HG02885 (cell line): ENCODE results near the gene FADS3.

Experiments
- ATAC-seq: cut with Tn5 transposase; IDR thresholded peaks from one replicate; pipeline ENCODE4 v1.9.1; 2021; ENCODE audit warnings: mild to moderate bottlenecking; ENCODE audit not compliant: unreplicated experiment, poor library complexity

Gene FADS3

DNA sequence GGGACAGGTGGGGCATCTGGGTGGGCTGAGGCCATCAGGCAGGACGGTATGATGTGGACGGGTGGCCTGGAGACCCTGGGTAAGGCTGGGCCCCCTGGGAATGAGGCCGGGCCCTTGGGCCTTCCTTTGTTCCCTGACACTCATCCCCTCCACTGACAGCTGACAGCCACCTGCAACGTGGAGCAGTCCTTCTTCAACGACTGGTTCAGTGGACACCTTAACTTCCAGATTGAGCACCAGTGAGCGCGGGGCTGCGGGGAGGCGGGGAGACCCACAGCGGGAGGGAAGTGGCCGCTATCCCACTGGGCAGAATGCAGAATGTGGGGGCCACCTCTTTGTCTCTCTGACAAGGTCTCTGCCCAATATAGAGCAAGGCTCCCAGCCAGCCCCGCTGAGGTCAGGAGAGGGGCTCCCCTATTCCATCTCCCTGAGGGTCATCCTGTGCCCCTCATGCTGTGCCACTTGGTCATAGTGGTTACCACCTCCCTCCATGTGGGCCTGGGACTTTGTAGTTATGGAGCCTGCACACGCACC is 27.7 kb downstream of the FADS3 start:
- no peak for ATAC-seq

DNA sequence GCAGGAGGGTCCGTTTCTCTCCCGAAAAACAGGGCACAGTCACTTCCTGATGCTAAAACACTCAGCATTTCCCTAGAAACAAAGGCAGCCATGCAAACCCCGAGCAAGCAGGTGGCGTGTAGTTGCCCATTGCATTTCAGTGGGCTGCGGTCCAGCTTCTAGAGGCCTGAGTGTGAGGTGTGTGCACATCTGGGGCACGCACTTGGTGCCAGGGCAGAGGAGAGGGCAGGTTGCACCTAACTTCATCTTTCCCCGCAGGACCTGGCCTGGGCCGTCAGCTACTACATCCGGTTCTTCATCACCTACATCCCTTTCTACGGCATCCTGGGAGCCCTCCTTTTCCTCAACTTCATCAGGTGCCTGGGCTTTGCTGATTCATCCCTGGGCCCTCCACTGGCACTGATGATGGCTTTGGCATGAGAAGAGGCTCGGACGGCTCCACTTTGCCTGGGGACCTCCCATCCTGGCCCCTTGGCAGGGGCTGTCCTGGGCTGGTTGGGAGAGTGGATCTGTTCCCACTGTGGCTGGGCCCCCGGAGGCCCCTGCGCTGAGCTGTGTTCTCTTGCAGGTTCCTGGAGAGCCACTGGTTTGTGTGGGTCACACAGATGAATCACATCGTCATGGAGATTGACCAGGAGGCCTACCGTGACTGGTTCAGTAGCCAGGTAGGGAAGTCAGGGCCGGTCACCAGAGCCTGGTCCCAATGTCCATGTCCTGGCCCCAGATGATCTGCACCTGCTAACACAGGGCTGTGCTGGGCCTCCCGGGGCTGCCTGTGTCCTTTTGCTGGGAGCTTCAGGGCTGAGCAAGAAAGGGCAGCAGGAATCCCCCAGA is 28.4 kb downstream of the FADS3 start:
- no peak for ATAC-seq

DNA sequence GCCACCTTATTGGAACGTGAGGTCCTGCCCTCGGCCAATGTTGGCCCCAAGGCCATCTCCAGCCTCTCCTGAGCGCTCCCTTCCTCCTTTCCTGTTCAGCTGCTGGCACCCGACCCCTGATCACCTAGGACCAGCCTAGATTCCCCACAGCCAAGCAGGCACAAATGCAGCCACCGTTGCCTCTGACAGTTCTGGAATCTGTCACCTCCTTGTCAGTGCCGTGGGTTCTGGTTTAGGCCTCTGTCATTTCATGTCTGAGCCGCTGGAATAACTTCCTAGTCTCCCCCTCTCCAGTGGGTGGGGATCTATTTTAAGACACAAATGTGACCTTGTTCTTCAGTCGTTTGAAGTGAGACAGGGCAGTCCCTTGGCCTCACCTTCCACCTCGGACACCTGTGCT is 29.7 kb downstream of the FADS3 start:
- no peak for ATAC-seq

GRCh38 chr11:61860054-61860903 is 31.1 kb downstream of the FADS3 start:
- no peak for ATAC-seq

DNA sequence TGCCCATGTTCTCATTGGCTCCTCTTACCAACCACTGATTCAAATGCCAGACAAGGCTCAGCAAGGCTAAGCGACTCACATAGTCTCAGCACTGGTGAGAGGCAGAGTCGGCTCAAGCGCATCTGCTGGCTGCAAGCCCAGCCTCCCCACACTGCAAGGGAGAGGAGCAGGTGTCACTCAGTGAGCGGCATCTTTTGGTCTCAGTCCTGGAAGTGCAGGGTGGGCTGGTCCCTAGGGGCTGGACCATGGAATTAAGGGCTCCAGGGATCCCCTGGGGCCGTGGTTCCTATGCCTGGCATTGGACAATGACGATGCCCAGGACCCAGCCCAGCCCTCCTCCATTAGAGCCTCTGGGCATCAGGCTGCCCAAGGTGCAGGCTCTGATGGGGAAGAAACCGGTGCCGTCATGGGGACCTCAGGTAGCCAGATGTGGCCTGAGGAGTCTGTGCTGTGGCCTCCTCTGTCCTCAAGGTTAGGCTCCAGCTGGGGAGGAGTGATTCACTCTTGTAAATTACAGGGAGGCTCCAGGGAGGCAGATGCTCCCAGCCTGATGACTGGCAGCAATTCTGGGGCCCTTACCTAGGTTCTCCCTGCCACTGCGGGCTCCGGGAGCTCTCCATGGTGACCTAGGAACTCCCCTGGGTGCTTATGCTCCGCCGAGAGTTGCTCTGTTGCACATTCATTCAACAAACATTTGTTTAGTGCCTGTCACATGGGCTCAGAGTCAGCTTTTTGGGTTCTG is 35.2 kb downstream of the FADS3 start:
- ATAC-seq = no peak

- no peak for ATAC-seq
Observed at GRCh38 chr11:61854966-61855714, 36.2 kb downstream of the FADS3 start.

- ATAC-seq = no peak
Observed at GRCh38 chr11:61854206-61854895, 37.0 kb downstream of the FADS3 start.

- ATAC-seq = no peak
Observed at GRCh38 chr11:61853698-61854169, 37.6 kb downstream of the FADS3 start.

GRCh38 chr11:61851900-61852295 is 39.4 kb downstream of the FADS3 start:
- no peak for ATAC-seq

DNA sequence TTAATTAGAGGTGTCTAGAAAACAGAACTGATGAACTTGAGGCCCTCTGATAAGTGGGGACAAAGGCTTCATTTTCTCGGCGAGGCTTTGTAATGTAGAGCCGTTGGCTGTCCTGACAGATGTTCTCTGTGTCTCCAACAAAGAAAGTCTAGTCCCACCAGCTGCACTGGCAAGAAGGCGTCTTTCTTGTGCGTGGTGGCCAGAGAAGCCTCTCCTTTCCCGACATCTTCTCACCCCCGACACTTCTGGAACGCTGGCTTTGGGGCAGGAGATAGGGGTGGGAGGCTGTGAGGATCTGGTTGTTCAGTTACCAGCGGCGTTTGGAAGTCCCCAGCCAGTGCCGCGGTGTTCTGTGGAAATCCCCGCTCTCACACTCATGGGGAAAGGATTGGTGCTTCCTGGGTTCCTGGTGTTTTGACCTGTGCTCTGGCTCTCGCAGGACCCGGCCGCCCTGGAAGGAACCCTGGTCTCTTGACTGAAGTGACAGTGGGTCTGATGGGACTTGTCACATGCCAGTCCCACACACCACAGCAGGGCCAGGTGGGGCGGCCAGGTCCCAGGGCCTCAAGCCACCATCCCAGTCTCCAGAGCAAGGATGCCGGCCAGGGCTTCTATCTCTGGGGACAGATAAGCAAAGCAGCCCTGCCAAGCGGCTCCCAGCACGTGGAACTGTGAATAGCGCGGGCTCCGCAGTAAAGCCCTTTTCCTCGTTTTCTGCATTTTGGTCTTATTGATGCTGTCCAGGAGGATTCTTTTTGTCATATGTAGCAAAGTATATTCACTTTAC is 40.0 kb downstream of the FADS3 start:
- no peak for ATAC-seq

GRCh38 chr11:61850687-61851086 is 40.7 kb downstream of the FADS3 start:
- ATAC-seq = no peak

DNA sequence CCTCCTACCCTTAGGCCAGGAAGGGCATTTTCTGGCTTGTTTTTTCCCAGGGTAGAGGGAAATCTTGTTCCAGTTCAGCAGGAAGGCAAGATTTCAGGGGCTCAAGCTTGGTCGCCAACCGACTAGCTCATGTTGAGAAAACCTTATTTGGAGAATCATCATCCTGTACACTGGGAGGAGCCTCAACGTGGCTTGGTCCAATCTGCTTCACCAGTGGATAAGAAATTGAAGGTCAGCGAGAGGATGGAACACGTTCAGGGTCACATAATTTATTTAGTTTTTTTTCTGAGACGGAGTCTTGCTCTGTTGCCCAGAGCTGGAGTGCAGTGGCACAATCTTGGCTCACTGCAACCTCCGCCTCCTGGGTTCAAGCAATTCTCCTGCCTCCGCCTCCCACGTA is 42.7 kb downstream of the FADS3 start:
- no peak for ATAC-seq

DNA sequence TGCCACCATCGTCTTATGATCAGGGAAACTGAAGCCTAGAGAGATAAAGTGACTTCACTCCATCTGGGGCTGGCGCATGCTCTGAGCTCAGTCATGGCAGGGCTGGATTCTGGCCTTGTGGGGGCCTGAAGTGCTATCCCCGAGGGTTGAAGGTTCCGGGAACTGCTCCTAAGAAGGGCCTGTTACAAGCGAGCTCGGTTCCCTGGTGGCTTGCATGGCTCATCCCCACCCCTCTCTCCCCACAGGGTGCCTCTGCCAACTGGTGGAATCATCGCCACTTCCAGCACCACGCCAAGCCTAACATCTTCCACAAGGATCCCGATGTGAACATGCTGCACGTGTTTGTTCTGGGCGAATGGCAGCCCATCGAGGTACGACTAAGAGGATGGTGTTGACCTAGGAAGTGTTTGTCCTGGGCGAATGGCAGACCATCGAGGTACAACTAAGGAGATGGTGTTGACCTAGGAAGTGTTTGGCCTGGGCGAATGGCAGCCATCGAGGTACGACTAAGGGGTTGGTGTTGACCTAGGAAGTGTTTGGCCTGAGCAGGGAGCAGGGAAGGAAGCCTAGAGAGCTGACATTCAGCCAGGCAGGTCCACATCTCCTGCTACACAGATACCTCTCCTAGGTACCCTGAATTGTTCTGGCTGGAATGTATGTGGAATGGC is 43.3 kb downstream of the FADS3 start:
- ATAC-seq = no peak

- no peak for ATAC-seq
Observed at GRCh38 chr11:61846362-61847020, 44.9 kb downstream of the FADS3 start.

- no peak for ATAC-seq
Observed at GRCh38 chr11:61844909-61845565, 46.3 kb downstream of the FADS3 start.

GRCh38 chr11:61842528-61842820 is 48.9 kb downstream of the FADS3 start:
- no peak for ATAC-seq
